Lower lobe of right lung (tissue), 2 donors: Measurements from ENCODE around the gene CACNA1B. TPM values are rescaled to one million over a fixed set of nuclear protein-coding genes. Genes with fewer than 3 reads are reported as not detected.

Experiments used
- ATAC-seq, 2 donors: fragments of 200-7000 bp; cut with Tn5 transposase; one replicate each; pipeline ENCODE4 v1.9.1; 2020 to 2022; ENCODE audit warnings: mild to moderate bottlenecking in 2 of 2, moderate library complexity in 2 of 2
- DNase-seq: peaks from one replicate; pipeline ENCODE4 v3.0.0-alpha.2; 2020
- H3K27ac ChIP-seq: fragments of 200-600 bp; one replicate; pipeline ENCODE4 v1.8.0; 2022
- H3K27me3 ChIP-seq: fragments of 200-600 bp; one replicate; pipeline ENCODE4 v1.8.0; 2022; ENCODE audit warnings: low read depth
- H3K36me3 ChIP-seq: fragments of 200-600 bp; one replicate; pipeline ENCODE4 v1.8.0; 2022; ENCODE audit warnings: mild to moderate bottlenecking
- H3K4me1 ChIP-seq: fragments of 200-600 bp; one replicate; pipeline ENCODE4 v1.8.0; 2022
- H3K4me3 ChIP-seq: fragments of 200-600 bp; one replicate; pipeline ENCODE4 v1.8.0; 2022; ENCODE audit warnings: mild to moderate bottlenecking
- H3K9me3 ChIP-seq: fragments of 200-600 bp; one replicate; pipeline ENCODE4 v1.8.0; 2022
- intact Hi-C: fragments of 100-400 bp; cut with DNase I; formaldehyde crosslinking; loops from one replicate; pipeline ENCODE4 v1.11.0; 2022
- total RNA-seq: library from RNA; stranded (reverse); fragmentation: NEBNext Ultra II Directional; extraction: Animal tissue kit (Norgen Biotek cat#: 25700); gene quantifications from one replicate; pipeline ENCODE4 v1.2.1, GENCODE V29; 2021
- TF ChIP-seq, protein P1 (sequence below): fragments of 200-600 bp; IDR thresholded peaks from one replicate; pipeline ENCODE4 v1.8.0; 2022; ENCODE audit warnings: antibody characterized with exemption, mild to moderate bottlenecking
- donor health status: DM: no; HTN: yes; CAD: no; lungs with severe emphysema.

Gene CACNA1B
- total RNA-seq, 1 donor from 2014 or later = 0.06 TPM

GRCh38 chr9:137970098-137970497, 92.5 kb downstream of the CACNA1B start:
- Histone ChIP-seq H3K36me3 (no peaks in the 10 kb centered on the region), H3K4me3 (no peak overlapping the region), H3K9me3 (no peaks in the 10 kb centered on the region), H3K27me3 (peaks cover 3% of the 10 kb centered on the region), H3K4me1 (no peaks in the 10 kb centered on the region), H3K27ac (no peak overlapping the region)
- DNase-seq (no peak), ATAC-seq (no peak)
- TF ChIP-seq, protein P1, sequence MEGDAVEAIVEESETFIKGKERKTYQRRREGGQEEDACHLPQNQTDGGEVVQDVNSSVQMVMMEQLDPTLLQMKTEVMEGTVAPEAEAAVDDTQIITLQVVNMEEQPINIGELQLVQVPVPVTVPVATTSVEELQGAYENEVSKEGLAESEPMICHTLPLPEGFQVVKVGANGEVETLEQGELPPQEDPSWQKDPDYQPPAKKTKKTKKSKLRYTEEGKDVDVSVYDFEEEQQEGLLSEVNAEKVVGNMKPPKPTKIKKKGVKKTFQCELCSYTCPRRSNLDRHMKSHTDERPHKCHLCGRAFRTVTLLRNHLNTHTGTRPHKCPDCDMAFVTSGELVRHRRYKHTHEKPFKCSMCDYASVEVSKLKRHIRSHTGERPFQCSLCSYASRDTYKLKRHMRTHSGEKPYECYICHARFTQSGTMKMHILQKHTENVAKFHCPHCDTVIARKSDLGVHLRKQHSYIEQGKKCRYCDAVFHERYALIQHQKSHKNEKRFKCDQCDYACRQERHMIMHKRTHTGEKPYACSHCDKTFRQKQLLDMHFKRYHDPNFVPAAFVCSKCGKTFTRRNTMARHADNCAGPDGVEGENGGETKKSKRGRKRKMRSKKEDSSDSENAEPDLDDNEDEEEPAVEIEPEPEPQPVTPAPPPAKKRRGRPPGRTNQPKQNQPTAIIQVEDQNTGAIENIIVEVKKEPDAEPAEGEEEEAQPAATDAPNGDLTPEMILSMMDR = no peak
- intact Hi-C loops = no loop called here

DNA sequence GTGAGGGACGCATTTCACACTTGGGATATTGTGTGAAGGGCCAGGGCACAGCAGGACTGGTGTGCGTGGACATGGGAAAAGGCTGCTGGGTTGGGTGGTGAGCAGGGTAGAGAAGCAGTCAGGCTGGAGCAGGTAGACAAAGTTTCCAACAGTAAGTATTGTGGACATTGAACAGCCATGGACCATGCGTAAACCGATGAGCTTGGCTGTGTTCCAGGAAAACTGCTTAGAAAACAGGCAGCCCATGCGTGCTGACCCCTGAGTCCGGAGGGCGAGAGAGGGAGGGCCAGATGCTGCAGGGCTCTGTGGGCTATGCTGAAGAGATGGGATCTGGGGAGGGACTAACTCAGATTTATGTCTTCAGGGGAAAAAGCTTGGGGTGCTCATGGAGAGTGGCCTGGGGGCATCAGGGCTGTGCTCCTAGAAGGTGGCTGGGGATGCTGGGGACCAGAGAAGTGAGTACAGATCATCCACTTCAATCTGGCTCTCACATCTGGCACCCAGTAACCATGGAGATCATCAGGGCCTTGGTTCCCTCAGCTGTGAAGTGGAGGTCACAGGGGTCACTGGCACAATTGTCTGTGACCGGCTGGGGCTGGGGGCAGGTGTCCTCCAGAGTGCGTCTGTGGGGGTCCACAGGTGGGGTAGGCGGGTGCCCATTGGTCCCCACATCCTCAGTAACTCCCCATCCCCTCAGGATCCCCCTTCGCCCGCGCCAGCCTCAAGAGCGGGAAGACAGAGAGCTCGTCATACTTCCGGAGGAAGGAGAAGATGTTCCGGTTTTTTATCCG, 93.3 kb downstream of the CACNA1B start:
- no peaks in the 10 kb centered on the region for H3K36me3 ChIP-seq
- no peaks in the 10 kb centered on the region for H3K9me3 ChIP-seq
- no peaks in the 10 kb centered on the region for H3K4me1 ChIP-seq
- TF ChIP-seq, protein P1 = no peak
- intact Hi-C loops = no loop called here
- ATAC-seq (no peak), DNase-seq (peak; percentile 21)
- no peak overlapping the region for H3K4me3 ChIP-seq
- H3K27ac ChIP-seq = no peak overlapping the region
- H3K27me3 ChIP-seq = peaks cover 3% of the 10 kb centered on the region

DNA sequence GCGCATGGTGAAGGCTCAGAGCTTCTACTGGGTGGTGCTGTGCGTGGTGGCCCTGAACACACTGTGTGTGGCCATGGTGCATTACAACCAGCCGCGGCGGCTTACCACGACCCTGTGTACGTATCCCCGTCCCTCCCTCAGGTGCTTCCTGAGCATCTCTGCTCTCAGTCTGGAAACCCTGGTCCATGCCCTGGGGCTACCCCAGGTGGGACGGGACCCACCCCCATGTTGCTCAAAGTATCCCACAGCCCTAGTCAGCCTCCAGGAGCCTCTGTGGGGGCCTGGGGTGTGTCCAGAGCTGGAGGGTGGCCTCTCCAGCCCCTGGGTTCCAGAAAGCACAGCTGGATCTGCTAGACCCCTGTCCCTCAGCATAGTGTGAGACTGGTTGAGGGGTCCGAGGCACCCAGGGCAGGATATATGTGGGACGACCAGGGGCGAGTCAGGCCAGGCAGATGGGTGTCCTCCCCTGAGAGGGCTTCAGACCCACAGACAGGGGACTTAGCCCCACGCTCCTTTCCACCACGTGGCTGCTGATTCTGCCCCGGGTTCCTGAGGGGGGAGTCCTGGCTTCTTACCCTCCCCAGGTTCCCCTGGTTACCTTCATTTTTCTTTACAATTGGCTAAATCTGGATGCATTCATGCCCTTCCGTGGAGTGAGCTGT, 94.0 kb downstream of the CACNA1B start:
- Histone ChIP-seq H3K4me3 (no peak overlapping the region), H3K9me3 (no peaks in the 10 kb centered on the region), H3K36me3 (no peaks in the 10 kb centered on the region), H3K27me3 (peaks cover 3% of the 10 kb centered on the region), H3K27ac (no peak overlapping the region), H3K4me1 (no peaks in the 10 kb centered on the region)
- peak; percentile 41 for DNase-seq
- intact Hi-C loops = no loop called here
- TF ChIP-seq, protein P1 = no peak
- ATAC-seq = no peak

GRCh38 chr9:137972355-137972987, 94.9 kb downstream of the CACNA1B start:
- ATAC-seq = no peak
- H3K27ac ChIP-seq = no peak overlapping the region
- TF ChIP-seq, protein P1 = no peak
- no peaks in the 10 kb centered on the region for H3K9me3 ChIP-seq
- H3K4me1 ChIP-seq = no peaks in the 10 kb centered on the region
- peaks cover 3% of the 10 kb centered on the region for H3K27me3 ChIP-seq
- H3K4me3 ChIP-seq = no peak overlapping the region
- intact Hi-C loops = no loop called here
- no peaks in the 10 kb centered on the region for H3K36me3 ChIP-seq
- DNase-seq = peak; percentile 39

- H3K4me3 ChIP-seq = no peak overlapping the region
- DNase-seq (peak; percentile 30), ATAC-seq (peak in 1 of 2 donors; percentile 22)
- H3K4me1 ChIP-seq = no peaks in the 10 kb centered on the region
- no peak overlapping the region for H3K27ac ChIP-seq
- intact Hi-C loops = no loop called here
- TF ChIP-seq, protein P1 = no peak
- no peaks in the 10 kb centered on the region for H3K9me3 ChIP-seq
- H3K36me3 ChIP-seq = no peaks in the 10 kb centered on the region
- peaks cover 3% of the 10 kb centered on the region for H3K27me3 ChIP-seq
Observed at GRCh38 chr9:137972988-137973470, 95.4 kb downstream of the CACNA1B start.
